Subcutaneous adipose tissue (tissue), 4 donors: ENCODE data around the gene C19orf81. TPM values are rescaled to one million over a fixed set of nuclear protein-coding genes. Genes with fewer than 3 reads are reported as not detected.

Experiments used
- total RNA-seq, 4 donors: library from RNA; depleted of rRNA; stranded (reverse); fragments of >200 nt; gene quantifications; one replicate each; pipeline ENCODE4 v1.1.0, GENCODE V29; 2016
- TF ChIP-seq, protein P1 (sequence below): fragments of 450-650 bp; IDR thresholded peaks from one replicate; pipeline ENCODE4 v1.5.1; 2016; ENCODE audit warnings: low read depth, mild to moderate bottlenecking, control low read depth, antibody characterized with exemption, moderate library complexity

Gene C19orf81
- total RNA-seq, 4 donors from 2014 or later = 1.9 TPM; not detected in 3

DNA sequence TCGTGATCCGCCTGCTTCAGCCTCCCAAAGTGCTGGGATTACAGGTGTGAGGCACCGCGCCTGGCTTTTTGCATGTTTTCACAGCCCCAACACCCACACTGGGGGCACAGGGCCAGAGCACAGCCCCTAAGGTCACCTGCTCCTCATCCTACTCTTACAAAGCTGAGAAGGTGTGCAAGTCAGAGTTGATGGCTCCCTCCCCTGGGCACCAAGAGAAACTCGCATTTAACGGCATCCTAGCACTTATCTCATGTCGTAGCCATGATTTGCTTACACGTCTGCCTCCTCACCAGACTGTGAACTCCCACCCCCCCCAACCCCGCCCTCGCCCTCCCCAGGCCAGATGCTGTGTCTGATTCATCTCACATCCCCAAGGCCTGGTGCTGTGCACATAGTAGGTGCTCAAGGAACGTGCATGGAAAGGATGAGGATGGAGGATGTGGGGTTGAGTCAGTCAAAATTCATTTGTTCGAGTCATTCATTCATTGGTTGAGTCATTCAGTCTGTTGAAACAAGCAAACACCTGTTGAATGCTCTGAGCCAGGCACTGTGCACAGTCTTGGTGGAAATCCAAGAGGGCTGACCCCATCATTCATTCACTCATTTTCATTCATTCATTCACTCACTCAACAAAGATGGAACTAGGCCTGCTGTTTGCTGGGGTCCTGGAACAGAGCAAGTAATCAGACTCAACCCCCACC, 59.1 kb downstream of the C19orf81 start:
- TF ChIP-seq, protein P1, sequence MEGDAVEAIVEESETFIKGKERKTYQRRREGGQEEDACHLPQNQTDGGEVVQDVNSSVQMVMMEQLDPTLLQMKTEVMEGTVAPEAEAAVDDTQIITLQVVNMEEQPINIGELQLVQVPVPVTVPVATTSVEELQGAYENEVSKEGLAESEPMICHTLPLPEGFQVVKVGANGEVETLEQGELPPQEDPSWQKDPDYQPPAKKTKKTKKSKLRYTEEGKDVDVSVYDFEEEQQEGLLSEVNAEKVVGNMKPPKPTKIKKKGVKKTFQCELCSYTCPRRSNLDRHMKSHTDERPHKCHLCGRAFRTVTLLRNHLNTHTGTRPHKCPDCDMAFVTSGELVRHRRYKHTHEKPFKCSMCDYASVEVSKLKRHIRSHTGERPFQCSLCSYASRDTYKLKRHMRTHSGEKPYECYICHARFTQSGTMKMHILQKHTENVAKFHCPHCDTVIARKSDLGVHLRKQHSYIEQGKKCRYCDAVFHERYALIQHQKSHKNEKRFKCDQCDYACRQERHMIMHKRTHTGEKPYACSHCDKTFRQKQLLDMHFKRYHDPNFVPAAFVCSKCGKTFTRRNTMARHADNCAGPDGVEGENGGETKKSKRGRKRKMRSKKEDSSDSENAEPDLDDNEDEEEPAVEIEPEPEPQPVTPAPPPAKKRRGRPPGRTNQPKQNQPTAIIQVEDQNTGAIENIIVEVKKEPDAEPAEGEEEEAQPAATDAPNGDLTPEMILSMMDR = no peak

Other genes starting within 250 kb of the C19orf81 start
- gene SPIB, start 230.5 kb upstream of the C19orf81 start, total RNA-seq = not detected
- not detected for gene MYBPC2, start 216.6 kb upstream of the C19orf81 start, total RNA-seq
- gene EMC10, start 172.9 kb upstream of the C19orf81 start, total RNA-seq = 10 to 100 TPM; 10.9 to 63.4 (median 47.2) TPM
- not detected for gene GARIN5A, start 172.6 kb upstream of the C19orf81 start, total RNA-seq
- 10 to 100 TPM in 3 of 4 donors, 1 to 10 TPM in 1; 6.8 to 36.5 (median 27.1) TPM for gene JOSD2, start 138.3 kb upstream of the C19orf81 start, total RNA-seq
- gene ASPDH, start 135.5 kb upstream of the C19orf81 start, total RNA-seq = not detected
- under 1 TPM in 3 of 4 donors, not detected in 1; 0.19 to 0.34 (median 0.22) TPM for gene LRRC4B, start 81.0 kb upstream of the C19orf81 start, total RNA-seq
- gene SYT3, start 9.6 kb upstream of the C19orf81 start, total RNA-seq = not detected
- 1 to 10 TPM in 1 of 4 donors, not detected in 3; 1.0 TPM for gene SHANK1, start 70.4 kb downstream of the C19orf81 start, total RNA-seq
- gene CLEC11A, start 73.9 kb downstream of the C19orf81 start, total RNA-seq = 10 to 100 TPM in 2 of 4 donors, 1 to 10 TPM in 2; 4.1 to 23.5 (median 9.6) TPM
- gene GPR32, start 121.0 kb downstream of the C19orf81 start, total RNA-seq = not detected
- not detected for gene ACP4, start 141.0 kb downstream of the C19orf81 start, total RNA-seq
- under 1 TPM in 1 of 4 donors, not detected in 3; 0.68 TPM for gene KLK1, start 174.3 kb downstream of the C19orf81 start, total RNA-seq
- not detected for gene KLK15, start 184.1 kb downstream of the C19orf81 start, total RNA-seq
- gene KLK3, start 205.5 kb downstream of the C19orf81 start, total RNA-seq = not detected
- gene KLK2, start 224.0 kb downstream of the C19orf81 start, total RNA-seq = under 1 TPM in 1 of 4 donors, not detected in 3; 0.44 TPM